Lower lobe of right lung (tissue), 2 donors: ENCODE data around the gene SELENOT. TPM values are rescaled to one million over a fixed set of nuclear protein-coding genes. Genes with fewer than 3 reads are reported as not detected.
"Not testable (repeated sequence)": the region's sequence is repeated elsewhere in the genome, so short reads cannot be mapped to it uniquely, and the experiment has no call there.

ENCODE experiments used
- ATAC-seq, 2 donors: fragments of 200-7000 bp; cut with Tn5 transposase; one replicate each; pipeline ENCODE4 v1.9.1; 2020 to 2022; ENCODE audit warnings: mild to moderate bottlenecking in 2 of 2, moderate library complexity in 2 of 2
- DNase-seq: peaks from one replicate; pipeline ENCODE4 v3.0.0-alpha.2; 2020
- H3K27ac ChIP-seq: fragments of 200-600 bp; one replicate; pipeline ENCODE4 v1.8.0; 2022
- H3K27me3 ChIP-seq: fragments of 200-600 bp; one replicate; pipeline ENCODE4 v1.8.0; 2022; ENCODE audit warnings: low read depth
- H3K36me3 ChIP-seq: fragments of 200-600 bp; one replicate; pipeline ENCODE4 v1.8.0; 2022; ENCODE audit warnings: mild to moderate bottlenecking
- H3K4me1 ChIP-seq: fragments of 200-600 bp; one replicate; pipeline ENCODE4 v1.8.0; 2022
- H3K4me3 ChIP-seq: fragments of 200-600 bp; one replicate; pipeline ENCODE4 v1.8.0; 2022; ENCODE audit warnings: mild to moderate bottlenecking
- H3K9me3 ChIP-seq: fragments of 200-600 bp; one replicate; pipeline ENCODE4 v1.8.0; 2022
- CTCF ChIP-seq: fragments of 200-600 bp; IDR thresholded peaks from one replicate; pipeline ENCODE4 v1.8.0; 2022; ENCODE audit warnings: antibody characterized with exemption, mild to moderate bottlenecking
- intact Hi-C: fragments of 100-400 bp; cut with DNase I; formaldehyde crosslinking; loops from one replicate; pipeline ENCODE4 v1.11.0; 2022
- total RNA-seq: library from RNA; stranded (reverse); fragmentation: NEBNext Ultra II Directional; extraction: Animal tissue kit (Norgen Biotek cat#: 25700); gene quantifications from one replicate; pipeline ENCODE4 v1.2.1, GENCODE V29; 2021
- donor health status: DM: no; HTN: yes; CAD: no; lungs with severe emphysema.

SELENOT gene
- total RNA-seq, 1 donor from 2014 or later: 107 TPM

GRCh38 chr3:150620002-150620689 lies 17.0 kb downstream of the SELENOT start:
- no peak overlapping the region for H3K27ac ChIP-seq
- peaks cover 4% of the 10 kb centered on the region for H3K4me1 ChIP-seq
- no peak overlapping the region for H3K4me3 ChIP-seq
- no peak for TF ChIP-seq CTCF
- H3K36me3 ChIP-seq: peaks cover 20% of the 10 kb centered on the region
- no peak for ATAC-seq
- intact Hi-C loops: no loop called here
- no peak for DNase-seq
- H3K9me3 ChIP-seq: no peaks in the 10 kb centered on the region
- H3K27me3 ChIP-seq: no peaks in the 10 kb centered on the region

DNA sequence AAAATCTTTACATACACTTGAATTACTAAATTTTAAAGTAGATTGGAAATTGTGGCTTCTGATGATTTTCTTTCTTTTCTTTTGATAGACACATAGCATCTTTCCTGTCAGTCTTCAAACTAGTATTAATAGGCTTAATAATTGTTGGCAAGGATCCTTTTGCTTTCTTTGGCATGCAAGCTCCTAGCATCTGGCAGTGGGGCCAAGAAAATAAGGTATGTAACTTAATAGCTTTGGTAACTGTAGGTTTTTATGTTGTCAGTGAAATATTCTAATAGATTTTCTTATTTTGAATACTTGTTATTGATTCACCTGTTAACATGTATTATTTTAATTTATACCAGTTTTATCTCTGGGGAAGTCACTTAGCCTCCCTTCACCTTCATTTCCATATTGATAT lies 19.8 kb downstream of the SELENOT start:
- H3K27me3 ChIP-seq, ATAC-seq, H3K27ac ChIP-seq, H3K9me3 ChIP-seq, intact Hi-C loops, DNase-seq, H3K4me3 ChIP-seq, H3K4me1 ChIP-seq: not testable (repeated sequence)
- H3K36me3 ChIP-seq: peaks cover 48% of the 10 kb centered on the region

GRCh38 chr3:150623945-150624344 lies 20.8 kb downstream of the SELENOT start:
- ATAC-seq: no peak
- Histone ChIP-seq H3K36me3 (peaks cover 58% of the 10 kb centered on the region), H3K27me3 (no peaks in the 10 kb centered on the region), H3K9me3 (no peaks in the 10 kb centered on the region), H3K4me1 (peaks cover 4% of the 10 kb centered on the region), H3K4me3 (no peak overlapping the region), H3K27ac (no peak overlapping the region)
- intact Hi-C loops: no loop called here
- DNase-seq: no peak
- TF ChIP-seq CTCF: no peak

DNA sequence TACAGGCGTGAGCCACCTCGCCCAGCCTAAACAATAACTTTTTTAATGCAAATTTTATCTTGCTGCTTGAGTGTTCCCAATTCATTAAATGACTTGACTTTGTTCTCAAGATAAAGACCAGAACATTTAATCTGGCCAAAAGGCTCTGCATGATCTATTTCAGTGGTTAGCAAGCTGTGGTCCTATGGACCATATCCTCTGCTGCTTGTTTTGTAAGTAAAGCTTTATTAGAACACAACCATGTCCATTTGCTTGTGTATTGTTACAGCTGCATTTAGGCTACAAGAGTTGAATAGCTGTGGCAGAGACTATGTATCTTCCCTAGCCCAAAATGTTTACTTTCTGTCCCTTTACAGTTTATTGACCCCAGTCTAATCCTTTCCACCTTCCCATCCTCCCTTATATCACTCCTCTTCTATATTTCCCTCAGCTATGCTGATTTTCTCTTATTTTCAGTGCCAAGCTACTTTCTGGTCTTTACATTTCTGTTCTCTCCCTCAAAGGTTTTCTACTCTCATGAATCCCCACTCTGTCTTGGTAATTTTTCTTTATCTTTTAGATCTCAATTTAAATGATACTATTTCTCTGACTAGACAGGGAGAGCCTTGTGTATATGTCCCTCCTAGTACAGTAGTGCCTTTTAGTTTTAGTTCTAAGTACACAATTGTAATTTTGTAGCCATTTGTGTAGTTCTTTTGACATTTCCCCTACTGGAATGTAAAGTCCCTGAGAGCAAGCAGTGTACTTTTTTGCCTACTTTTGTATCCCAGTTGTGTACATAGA lies 23.2 kb downstream of the SELENOT start:
- DNase-seq (no peak), ATAC-seq (no peak)
- peaks cover under 1% of the 10 kb centered on the region for H3K4me1 ChIP-seq
- no peak overlapping the region for H3K4me3 ChIP-seq
- H3K9me3 ChIP-seq: no peaks in the 10 kb centered on the region
- peaks cover 71% of the 10 kb centered on the region for H3K36me3 ChIP-seq
- intact Hi-C loops: no loop called here
- H3K27me3 ChIP-seq: no peaks in the 10 kb centered on the region
- no peak for TF ChIP-seq CTCF
- H3K27ac ChIP-seq: no peak overlapping the region

DNA sequence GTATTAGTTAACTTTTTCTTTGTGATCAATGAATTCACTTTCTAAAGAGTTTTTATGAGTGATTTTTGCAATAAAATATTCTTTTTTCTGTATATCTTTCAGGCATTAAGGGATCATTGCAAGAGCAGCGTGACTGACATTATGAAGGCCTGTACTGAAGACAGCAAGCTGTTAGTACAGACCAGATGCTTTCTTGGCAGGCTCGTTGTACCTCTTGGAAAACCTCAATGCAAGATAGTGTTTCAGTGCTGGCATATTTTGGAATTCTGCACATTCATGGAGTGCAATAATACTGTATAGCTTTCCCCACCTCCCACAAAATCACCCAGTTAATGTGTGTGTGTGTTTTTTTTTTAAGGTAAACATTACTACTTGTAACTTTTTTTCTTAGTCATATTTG lies 24.4 kb downstream of the SELENOT start:
- peaks cover 74% of the 10 kb centered on the region for H3K36me3 ChIP-seq
- DNase-seq: no peak
- intact Hi-C loops: no loop called here
- H3K27me3 ChIP-seq: no peaks in the 10 kb centered on the region
- H3K4me1 ChIP-seq: no peaks in the 10 kb centered on the region
- no peak overlapping the region for H3K4me3 ChIP-seq
- H3K27ac ChIP-seq: no peak overlapping the region
- ATAC-seq: no peak
- no peak for TF ChIP-seq CTCF
- no peaks in the 10 kb centered on the region for H3K9me3 ChIP-seq
